H9 (cell line): ENCODE measurements around the gene CISD3. TPM values are rescaled to one million over a fixed set of nuclear protein-coding genes. Genes with fewer than 3 reads are reported as not detected.

Source experiments
- DNase-seq: peaks from one replicate; pipeline ENCODE4 v3.0.0-alpha.2; 2017
- H2AFZ ChIP-seq: one replicate; pipeline ENCODE4 v1.6.1; 2013; ENCODE audit warnings: mild to moderate bottlenecking, low read length, control low read depth, moderate library complexity
- H2AK5ac ChIP-seq: 2 replicates; pipeline ENCODE4 v1.6.1; 2013; ENCODE audit warnings: low read length, control low read depth, mixed read lengths; ENCODE audit not compliant: insufficient read length
- H2BK120ac ChIP-seq: one replicate; pipeline ENCODE4 v1.6.1; 2013; ENCODE audit warnings: low read depth, mild to moderate bottlenecking, low read length, control low read depth, inconsistent platforms; ENCODE audit not compliant: poor library complexity, severe bottlenecking
- H2BK12ac ChIP-seq: 2 replicates; pipeline ENCODE4 v1.6.1; 2013; ENCODE audit warnings: low read length, control low read depth, mixed read lengths, low read depth; ENCODE audit not compliant: insufficient read length
- H2BK15ac ChIP-seq: 2 replicates; pipeline ENCODE4 v1.6.1; 2013; ENCODE audit warnings: low read depth, low read length, control low read depth
- H2BK20ac ChIP-seq: one replicate; pipeline ENCODE4 v1.6.1; 2013; ENCODE audit warnings: low read depth, mild to moderate bottlenecking, low read length, control low read depth, inconsistent platforms; ENCODE audit not compliant: poor library complexity, severe bottlenecking
- H2BK5ac ChIP-seq: 2 replicates; pipeline ENCODE4 v1.6.1; 2013; ENCODE audit warnings: low read length, control low read depth, mixed read lengths; ENCODE audit not compliant: insufficient read length
- H3K14ac ChIP-seq: 2 replicates; pipeline ENCODE4 v1.6.1; 2013; ENCODE audit warnings: low read length, control low read depth; ENCODE audit not compliant: insufficient read depth
- H3K18ac ChIP-seq: 2 replicates; pipeline ENCODE4 v1.6.1; 2013; ENCODE audit warnings: low read depth, mild to moderate bottlenecking, mixed read lengths, low read length, control low read depth; ENCODE audit not compliant: insufficient read length
- H3K23ac ChIP-seq: 2 replicates; pipeline ENCODE4 v1.6.1; 2013; ENCODE audit warnings: low read length, control low read depth, mixed read lengths, low read depth; ENCODE audit not compliant: insufficient read length
- H3K23me2 ChIP-seq: 2 replicates; pipeline ENCODE4 v1.6.1; 2013; ENCODE audit warnings: low read depth, mild to moderate bottlenecking, mixed read lengths, low read length, control low read depth; ENCODE audit not compliant: insufficient read length, poor library complexity, severe bottlenecking
- H3K27ac ChIP-seq: 2 replicates; pipeline ENCODE4 v1.5.1; 2013; ENCODE audit warnings: low read length, control low read depth, mixed read lengths, low read depth; ENCODE audit not compliant: insufficient read length
- H3K27me3 ChIP-seq: 2 replicates; pipeline ENCODE4 v1.6.1; 2013; ENCODE audit warnings: low read length, control low read depth, inconsistent platforms; ENCODE audit not compliant: insufficient read depth
- H3K4ac ChIP-seq: 2 replicates; pipeline ENCODE4 v1.6.1; 2013; ENCODE audit warnings: low read depth, mild to moderate bottlenecking, control low read depth, inconsistent platforms, low read length, moderate library complexity
- H3K4me1 ChIP-seq: 2 replicates; pipeline ENCODE4 v1.6.1; 2013; ENCODE audit warnings: low read length, control low read depth, inconsistent platforms; ENCODE audit not compliant: insufficient read depth
- H3K4me2 ChIP-seq: 2 replicates; pipeline ENCODE4 v1.6.1; 2013; ENCODE audit warnings: low read length, control low read depth, mixed read lengths; ENCODE audit not compliant: insufficient read length, insufficient read depth
- H3K56ac ChIP-seq: 2 replicates; pipeline ENCODE4 v1.6.1; 2013; ENCODE audit warnings: low read depth, mild to moderate bottlenecking, mixed read lengths, low read length, control low read depth; ENCODE audit not compliant: insufficient read length
- H3K79me1 ChIP-seq: 2 replicates; pipeline ENCODE4 v1.6.1; 2013; ENCODE audit warnings: low read depth, mild to moderate bottlenecking, moderate library complexity, low read length, control low read depth, inconsistent platforms; ENCODE audit not compliant: insufficient read depth, poor library complexity, severe bottlenecking
- H3K79me2 ChIP-seq: 2 replicates; pipeline ENCODE4 v1.6.1; 2013; ENCODE audit warnings: low read length, control low read depth, inconsistent platforms; ENCODE audit not compliant: insufficient read depth
- H3K9ac ChIP-seq: 2 replicates; pipeline ENCODE4 v1.6.1; 2013; ENCODE audit warnings: low read length, control low read depth, mixed read lengths; ENCODE audit not compliant: insufficient read length; ENCODE audit errors: extremely low read depth
- H3K9me3 ChIP-seq: one replicate; pipeline ENCODE4 v1.6.1; 2013; ENCODE audit warnings: low read depth, low read length, inconsistent platforms; ENCODE audit not compliant: control insufficient read depth
- H3T11ph ChIP-seq: one replicate; pipeline ENCODE4 v1.6.1; 2013; ENCODE audit warnings: mild to moderate bottlenecking, low read length, control low read depth, inconsistent platforms
- H4K20me1 ChIP-seq: one replicate; pipeline ENCODE4 v1.6.1; 2013; ENCODE audit not compliant: control insufficient read depth, insufficient read length, insufficient read depth
- H4K5ac ChIP-seq: 2 replicates; pipeline ENCODE4 v1.6.1; 2013; ENCODE audit warnings: low read depth, mild to moderate bottlenecking, mixed read lengths, low read length, control low read depth; ENCODE audit not compliant: insufficient read length
- H4K8ac ChIP-seq: replicated peaks from 2 replicates; pipeline ENCODE4 v1.6.1; 2013; ENCODE audit warnings: low read length, control low read depth, mixed read lengths, low read depth; ENCODE audit not compliant: insufficient read length
- H4K91ac ChIP-seq: 2 replicates; pipeline ENCODE4 v1.6.1; 2013; ENCODE audit warnings: low read depth, mild to moderate bottlenecking, moderate library complexity, mixed read lengths, low read length, control low read depth; ENCODE audit not compliant: insufficient read length
- H3K27ac Mint-ChIP-seq, 3 experiments: 2 replicates in 2 of 3; 3 replicates in 1 of 3; pipeline ENCODE4 v1.8.0; 2020 to 2021; ENCODE audit warnings: mixed read lengths in 3 of 3, mild to moderate bottlenecking in 1 of 3, moderate library complexity in 1 of 3
- H3K27me3 Mint-ChIP-seq: 2 replicates; pipeline ENCODE4 v1.8.0; 2021; ENCODE audit warnings: low read depth, mild to moderate bottlenecking, moderate library complexity, mixed read lengths
- H3K36me3 Mint-ChIP-seq, 3 experiments: 2 replicates in 2 of 3; 3 replicates in 1 of 3; pipeline ENCODE4 v1.8.0; 2020 to 2021; ENCODE audit warnings: low read depth in 3 of 3, mixed read lengths in 3 of 3; ENCODE audit not compliant: insufficient read depth in 1 of 3
- H3K4me1 Mint-ChIP-seq, 2 experiments: 2 replicates each; pipeline ENCODE4 v1.8.0; 2020; ENCODE audit warnings: mixed read lengths in 2 of 2
- H3K4me3 Mint-ChIP-seq, 2 experiments: 2 replicates in 1 of 2; 3 replicates in 1 of 2; pipeline ENCODE4 v1.8.0; 2020 to 2021; ENCODE audit warnings: mild to moderate bottlenecking in 2 of 2, mixed read lengths in 2 of 2, moderate library complexity in 1 of 2
- H3K9me3 Mint-ChIP-seq, 2 experiments: 2 replicates in 1 of 2; 3 replicates in 1 of 2; pipeline ENCODE4 v1.8.0; 2020; ENCODE audit warnings: mild to moderate bottlenecking in 2 of 2, mixed read lengths in 2 of 2, moderate library complexity in 1 of 2
- WGBS: extraction: QIAGEN DNeasy Blood & Tissue Kit; methylation state at CpG from one replicate; pipeline ENCODE4 v1.1.7; 2013; ENCODE audit warnings: missing lambda C conversion rate, low lambda C conversion rate, mixed read lengths; ENCODE audit not compliant: insufficient read length; ENCODE audit errors: extremely low coverage; 5-methylcytosine and 5-hydroxymethylcytosine counted together
- total RNA-seq: library from RNA; stranded (reverse); gene quantifications from 2 replicates; pipeline ENCODE4 v1.2.1, GENCODE V29; 2021
- TF ChIP-seq, protein P1 (sequence below): fragments of 200-600 bp; sonication (generic); conservative IDR thresholded peaks from 3 replicates; pipeline ENCODE4 v1.8.0; 2021; ENCODE audit warnings: antibody characterized with exemption, mild to moderate bottlenecking

The CISD3 gene
- total RNA-seq, 1 experiment from 2014 or later = 10.7 TPM

DNA sequence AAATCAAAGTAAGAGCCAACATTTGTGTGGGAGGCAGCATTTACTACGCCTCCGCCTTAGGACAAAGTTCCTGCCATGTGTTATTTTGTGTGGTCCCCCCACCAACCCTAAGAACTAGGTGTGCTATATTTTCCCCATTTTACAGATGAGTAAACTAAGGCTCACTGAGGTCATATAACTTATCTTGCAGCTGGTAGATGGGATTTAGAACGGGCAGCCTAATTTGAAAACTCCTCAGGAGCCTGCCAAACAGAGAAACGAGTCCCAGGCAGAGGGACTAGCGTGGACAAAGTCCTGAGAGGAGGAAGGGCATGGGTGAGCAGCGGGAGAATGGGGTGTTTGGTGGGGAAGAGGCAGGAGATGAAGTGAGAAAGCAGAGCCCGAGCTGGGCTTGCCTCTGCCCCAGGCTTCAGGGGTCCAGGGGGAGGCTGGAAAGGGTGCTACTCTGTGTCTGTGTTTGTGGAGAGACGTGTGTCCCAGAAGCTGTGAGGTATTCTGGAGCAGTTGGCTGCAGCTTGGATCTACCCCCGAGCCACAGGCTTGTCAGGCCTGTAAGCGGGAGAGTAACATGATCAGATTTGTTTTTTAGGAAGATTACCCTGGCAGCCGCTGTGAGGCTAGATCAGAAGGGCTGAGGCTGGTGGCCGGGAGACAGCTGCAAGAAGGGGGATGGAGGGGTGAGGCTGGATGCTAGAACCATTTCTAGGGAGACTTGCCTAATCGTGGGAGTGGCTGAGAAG lies 20.1 kb upstream of the CISD3 start:
- no peak overlapping the region for H3K4ac ChIP-seq
- no peak overlapping the region for H2BK5ac ChIP-seq
- H4K5ac ChIP-seq = no peak overlapping the region
- no peaks in the 10 kb centered on the region for H3K79me1 ChIP-seq
- H3K79me2 ChIP-seq = no peaks in the 10 kb centered on the region
- no peak overlapping the region for H2AK5ac ChIP-seq
- peak; percentile 27 for DNase-seq
- Mint-ChIP-seq H3K36me3 (peaks cover 0 to 13% (median 3%) of the 10 kb centered on the region in 3 experiments), H3K27me3 (peaks cover 64% of the 10 kb centered on the region), H3K27ac (no peak overlapping the region), H3K9me3 (no peaks in the 10 kb centered on the region; a peak in 1 of 5 replicates), H3K4me1 (peaks cover 37 to 70% of the 10 kb centered on the region in 2 experiments), H3K4me3 (no peak overlapping the region; a peak in 1 of 5 replicates)
- no peak overlapping the region for H3K27ac ChIP-seq
- TF ChIP-seq, protein P1, sequence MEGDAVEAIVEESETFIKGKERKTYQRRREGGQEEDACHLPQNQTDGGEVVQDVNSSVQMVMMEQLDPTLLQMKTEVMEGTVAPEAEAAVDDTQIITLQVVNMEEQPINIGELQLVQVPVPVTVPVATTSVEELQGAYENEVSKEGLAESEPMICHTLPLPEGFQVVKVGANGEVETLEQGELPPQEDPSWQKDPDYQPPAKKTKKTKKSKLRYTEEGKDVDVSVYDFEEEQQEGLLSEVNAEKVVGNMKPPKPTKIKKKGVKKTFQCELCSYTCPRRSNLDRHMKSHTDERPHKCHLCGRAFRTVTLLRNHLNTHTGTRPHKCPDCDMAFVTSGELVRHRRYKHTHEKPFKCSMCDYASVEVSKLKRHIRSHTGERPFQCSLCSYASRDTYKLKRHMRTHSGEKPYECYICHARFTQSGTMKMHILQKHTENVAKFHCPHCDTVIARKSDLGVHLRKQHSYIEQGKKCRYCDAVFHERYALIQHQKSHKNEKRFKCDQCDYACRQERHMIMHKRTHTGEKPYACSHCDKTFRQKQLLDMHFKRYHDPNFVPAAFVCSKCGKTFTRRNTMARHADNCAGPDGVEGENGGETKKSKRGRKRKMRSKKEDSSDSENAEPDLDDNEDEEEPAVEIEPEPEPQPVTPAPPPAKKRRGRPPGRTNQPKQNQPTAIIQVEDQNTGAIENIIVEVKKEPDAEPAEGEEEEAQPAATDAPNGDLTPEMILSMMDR = no peak
- no peak overlapping the region for H2BK15ac ChIP-seq
- no peak overlapping the region for H3K23ac ChIP-seq
- no peak overlapping the region for H4K91ac ChIP-seq
- H3K56ac ChIP-seq = no peak overlapping the region
- H3K4me1 ChIP-seq = peaks cover 7% of the 10 kb centered on the region; the same call in 1 of the 2 replicates
- no peak overlapping the region for H3T11ph ChIP-seq
- no peak overlapping the region for H3K9ac ChIP-seq
- H3K18ac ChIP-seq = no peak overlapping the region
- peaks cover 23% of the 10 kb centered on the region; the same call in 1 of the 2 replicates for H3K27me3 ChIP-seq
- H3K23me2 ChIP-seq = peaks cover 12% of the 10 kb centered on the region
- H3K4me2 ChIP-seq = no peak overlapping the region
- H3K14ac ChIP-seq = no peak overlapping the region
- no peak overlapping the region for H2BK120ac ChIP-seq
- H2AFZ ChIP-seq = no peak overlapping the region
- WGBS = no CpG with 5 or more reads among the region's 13 CpGs
- no peaks in the 10 kb centered on the region for H3K9me3 ChIP-seq
- H4K20me1 ChIP-seq = no peaks in the 10 kb centered on the region
- no peak overlapping the region for H2BK20ac ChIP-seq
- H2BK12ac ChIP-seq = no peak overlapping the region
- no peak overlapping the region for H4K8ac ChIP-seq
